SK-N-MC (cell line): Measurements from ENCODE around the gene PDCD11.

ENCODE experiments used
- EZH2 ChIP-seq: fragments of 200-600 bp; sonication (generic); IDR thresholded peaks from one replicate; pipeline ENCODE4 v1.6.1; 2017; ENCODE audit warnings: antibody characterized with exemption
- FOXP2 ChIP-seq: optimal IDR thresholded peaks from 2 replicates; pipeline ENCODE3; 2011; ENCODE audit warnings: mild to moderate bottlenecking, moderate library complexity; ENCODE audit not compliant: insufficient read depth; ENCODE audit errors: extremely low read length, control extremely low read depth
- POLR2AphosphoS5 ChIP-seq: IDR thresholded peaks from 2 replicates; pipeline ENCODE4 v1.6.1; 2012; ENCODE audit warnings: mild to moderate bottlenecking, low read depth, low read length, borderline replicate concordance

- TF ChIP-seq POLR2AphosphoS5 (no peak), EZH2 (no peak), FOXP2 (no peak)
Observed at GRCh38 chr10:103427866-103428265, 31.4 kb downstream of the PDCD11 start.
